ENCODE data around the gene RND2.

DNA sequence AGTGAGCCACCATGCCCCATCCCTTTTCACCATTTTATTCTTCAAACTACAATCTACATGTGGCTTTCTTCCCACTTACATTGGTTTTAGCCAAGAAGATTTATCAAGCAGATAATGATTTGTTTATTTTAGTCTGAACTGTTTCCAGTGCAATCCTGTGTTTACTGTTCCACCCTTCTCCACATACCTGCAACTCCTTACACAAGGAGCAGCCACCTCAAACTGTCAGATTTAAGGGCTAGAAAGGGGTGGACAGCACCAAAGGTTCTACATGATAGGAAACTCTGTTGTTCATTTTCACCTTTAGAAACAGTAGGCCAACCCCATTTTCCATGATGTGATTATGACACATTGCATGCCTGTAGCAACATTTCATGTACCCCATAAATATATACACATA lies 42.8 kb upstream of the RND2 start:
- TF ChIP-seq TCFL5 (CRISPR knock-in tag; conservative IDR thresholded peaks at IDR 0.05) = no peak
- TF ChIP-seq, protein P1, sequence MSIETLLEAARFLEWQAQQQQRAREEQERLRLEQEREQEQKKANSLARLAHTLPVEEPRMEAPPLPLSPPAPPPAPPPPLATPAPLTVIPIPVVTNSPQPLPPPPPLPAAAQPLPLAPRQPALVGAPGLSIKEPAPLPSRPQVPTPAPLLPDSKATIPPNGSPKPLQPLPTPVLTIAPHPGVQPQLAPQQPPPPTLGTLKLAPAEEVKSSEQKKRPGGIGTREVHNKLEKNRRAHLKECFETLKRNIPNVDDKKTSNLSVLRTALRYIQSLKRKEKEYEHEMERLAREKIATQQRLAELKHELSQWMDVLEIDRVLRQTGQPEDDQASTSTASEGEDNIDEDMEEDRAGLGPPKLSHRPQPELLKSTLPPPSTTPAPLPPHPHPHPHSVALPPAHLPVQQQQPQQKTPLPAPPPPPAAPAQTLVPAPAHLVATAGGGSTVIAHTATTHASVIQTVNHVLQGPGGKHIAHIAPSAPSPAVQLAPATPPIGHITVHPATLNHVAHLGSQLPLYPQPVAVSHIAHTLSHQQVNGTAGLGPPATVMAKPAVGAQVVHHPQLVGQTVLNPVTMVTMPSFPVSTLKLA (conservative IDR thresholded peaks at IDR 0.05) = no peak
- TF ChIP-seq, protein P2, sequence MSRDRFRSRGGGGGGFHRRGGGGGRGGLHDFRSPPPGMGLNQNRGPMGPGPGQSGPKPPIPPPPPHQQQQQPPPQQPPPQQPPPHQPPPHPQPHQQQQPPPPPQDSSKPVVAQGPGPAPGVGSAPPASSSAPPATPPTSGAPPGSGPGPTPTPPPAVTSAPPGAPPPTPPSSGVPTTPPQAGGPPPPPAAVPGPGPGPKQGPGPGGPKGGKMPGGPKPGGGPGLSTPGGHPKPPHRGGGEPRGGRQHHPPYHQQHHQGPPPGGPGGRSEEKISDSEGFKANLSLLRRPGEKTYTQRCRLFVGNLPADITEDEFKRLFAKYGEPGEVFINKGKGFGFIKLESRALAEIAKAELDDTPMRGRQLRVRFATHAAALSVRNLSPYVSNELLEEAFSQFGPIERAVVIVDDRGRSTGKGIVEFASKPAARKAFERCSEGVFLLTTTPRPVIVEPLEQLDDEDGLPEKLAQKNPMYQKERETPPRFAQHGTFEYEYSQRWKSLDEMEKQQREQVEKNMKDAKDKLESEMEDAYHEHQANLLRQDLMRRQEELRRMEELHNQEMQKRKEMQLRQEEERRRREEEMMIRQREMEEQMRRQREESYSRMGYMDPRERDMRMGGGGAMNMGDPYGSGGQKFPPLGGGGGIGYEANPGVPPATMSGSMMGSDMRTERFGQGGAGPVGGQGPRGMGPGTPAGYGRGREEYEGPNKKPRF (IDR thresholded peaks at IDR 0.05; ENCODE audit: low read depth, low read length) = no peak
- TF ChIP-seq POLR2AphosphoS5 (IDR thresholded peaks at IDR 0.05; ENCODE audit: control insufficient read depth, insufficient read depth, low read depth, low read length) = no peak
- TF ChIP-seq, protein P3, sequence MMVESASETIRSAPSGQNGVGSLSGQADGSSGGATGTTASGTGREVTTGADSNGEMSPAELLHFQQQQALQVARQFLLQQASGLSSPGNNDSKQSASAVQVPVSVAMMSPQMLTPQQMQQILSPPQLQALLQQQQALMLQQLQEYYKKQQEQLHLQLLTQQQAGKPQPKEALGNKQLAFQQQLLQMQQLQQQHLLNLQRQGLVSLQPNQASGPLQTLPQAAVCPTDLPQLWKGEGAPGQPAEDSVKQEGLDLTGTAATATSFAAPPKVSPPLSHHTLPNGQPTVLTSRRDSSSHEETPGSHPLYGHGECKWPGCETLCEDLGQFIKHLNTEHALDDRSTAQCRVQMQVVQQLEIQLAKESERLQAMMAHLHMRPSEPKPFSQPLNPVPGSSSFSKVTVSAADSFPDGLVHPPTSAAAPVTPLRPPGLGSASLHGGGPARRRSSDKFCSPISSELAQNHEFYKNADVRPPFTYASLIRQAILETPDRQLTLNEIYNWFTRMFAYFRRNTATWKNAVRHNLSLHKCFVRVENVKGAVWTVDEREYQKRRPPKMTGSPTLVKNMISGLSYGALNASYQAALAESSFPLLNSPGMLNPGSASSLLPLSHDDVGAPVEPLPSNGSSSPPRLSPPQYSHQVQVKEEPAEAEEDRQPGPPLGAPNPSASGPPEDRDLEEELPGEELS (CRISPR knock-in tag; IDR thresholded peaks at IDR 0.05; ENCODE audit: borderline replicate concordance) = no peak
- no peak for TF ChIP-seq NR3C1 (CRISPR knock-in tag; IDR thresholded peaks at IDR 0.05)
- TF ChIP-seq, protein P4, sequence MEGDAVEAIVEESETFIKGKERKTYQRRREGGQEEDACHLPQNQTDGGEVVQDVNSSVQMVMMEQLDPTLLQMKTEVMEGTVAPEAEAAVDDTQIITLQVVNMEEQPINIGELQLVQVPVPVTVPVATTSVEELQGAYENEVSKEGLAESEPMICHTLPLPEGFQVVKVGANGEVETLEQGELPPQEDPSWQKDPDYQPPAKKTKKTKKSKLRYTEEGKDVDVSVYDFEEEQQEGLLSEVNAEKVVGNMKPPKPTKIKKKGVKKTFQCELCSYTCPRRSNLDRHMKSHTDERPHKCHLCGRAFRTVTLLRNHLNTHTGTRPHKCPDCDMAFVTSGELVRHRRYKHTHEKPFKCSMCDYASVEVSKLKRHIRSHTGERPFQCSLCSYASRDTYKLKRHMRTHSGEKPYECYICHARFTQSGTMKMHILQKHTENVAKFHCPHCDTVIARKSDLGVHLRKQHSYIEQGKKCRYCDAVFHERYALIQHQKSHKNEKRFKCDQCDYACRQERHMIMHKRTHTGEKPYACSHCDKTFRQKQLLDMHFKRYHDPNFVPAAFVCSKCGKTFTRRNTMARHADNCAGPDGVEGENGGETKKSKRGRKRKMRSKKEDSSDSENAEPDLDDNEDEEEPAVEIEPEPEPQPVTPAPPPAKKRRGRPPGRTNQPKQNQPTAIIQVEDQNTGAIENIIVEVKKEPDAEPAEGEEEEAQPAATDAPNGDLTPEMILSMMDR (IDR thresholded peaks at IDR 0.05 in 2 of 3, conservative IDR thresholded peaks at IDR 0.05 in 1 of 3; ENCODE audit: insufficient read depth in 2 of 3, low read depth in 1 of 3, low read length in 3 of 3) = no peak
- no peak for TF ChIP-seq TAL1 (IDR thresholded peaks at IDR 0.05)
- TF ChIP-seq SPI1 (IDR thresholded peaks at IDR 0.05; ENCODE audit: borderline replicate concordance, low read depth, low read length) = no peak
- no peak for TF ChIP-seq POLR3A (IDR thresholded peaks at IDR 0.05; ENCODE audit: borderline replicate concordance, extremely low read depth, insufficient read depth, insufficient read length)

All from K562 (cell line).